Adrenal gland (tissue), 5 donors: ENCODE data around the gene KIFBP.
"Not testable (repeated sequence)": the region's sequence is repeated elsewhere in the genome, so short reads cannot be mapped to it uniquely, and the experiment has no call there.

Experiments
- CTCF ChIP-seq, 6 experiments: fragments of 450-650 bp in 4 of 6; fragments of 200-600 bp in 2 of 6; sonication (generic) in 1 of 6; IDR thresholded peaks; 1 replicate in 5 of 6; 2 replicates in 1 of 6; pipeline versions ENCODE4 v1.5.1 to v1.8.0; 2016 to 2021; ENCODE audit warnings: antibody characterized with exemption in 6 of 6, mild to moderate bottlenecking in 2 of 6, moderate library complexity in 1 of 6
- POLR2A ChIP-seq, 2 donors: fragments of 450-650 bp; IDR thresholded peaks; one replicate each; pipeline ENCODE4 v1.6.1; 2017; ENCODE audit warnings: antibody characterized with exemption in 2 of 2, mild to moderate bottlenecking in 2 of 2, moderate library complexity in 1 of 2
- donor health status: DM: no; HTN: no; CAD: no.

GRCh38 chr10:68975936-68976473 lies 12.6 kb upstream of the KIFBP start:
- not testable (repeated sequence) for TF ChIP-seq CTCF, POLR2A (IDR thresholded peaks at IDR 0.05)
